OCI-LY1 (cell line): ENCODE results near the gene LSM14A.

Source experiments
- H2AFZ ChIP-seq: fragments of 200-600 bp; sonication (generic), shearing (Covaris generic); 2 replicates; pipeline ENCODE4 v1.6.0; 2014; ENCODE audit warnings: antibody characterized with exemption, mild to moderate bottlenecking, low read length
- H3F3A ChIP-seq: fragments of 200-600 bp; sonication (generic), shearing (Covaris generic); 2 replicates; pipeline ENCODE4 v1.6.0; 2014; ENCODE audit warnings: mild to moderate bottlenecking, antibody characterized with exemption, low read length, moderate library complexity; ENCODE audit not compliant: insufficient read depth
- H3K27ac ChIP-seq: fragments of 200-600 bp; sonication (generic); 2 replicates; pipeline ENCODE4 v1.5.1; 2014; ENCODE audit warnings: low read length, mixed run types, mild to moderate bottlenecking, low read depth; ENCODE audit not compliant: poor library complexity, severe bottlenecking
- H3K27me3 ChIP-seq: fragments of 200-600 bp; sonication (generic); 2 replicates; pipeline ENCODE4 v1.6.0; 2014; ENCODE audit warnings: antibody characterized with exemption, mild to moderate bottlenecking, low read length, moderate library complexity; ENCODE audit not compliant: insufficient read depth
- H3K36me3 ChIP-seq: fragments of 200-600 bp; sonication (generic); 2 replicates; pipeline ENCODE4 v1.6.1; 2014; ENCODE audit warnings: mild to moderate bottlenecking, antibody characterized with exemption, low read length, moderate library complexity, mixed read lengths; ENCODE audit not compliant: insufficient read depth
- H3K4me1 ChIP-seq: fragments of 200-600 bp; sonication (generic); 2 replicates; pipeline ENCODE4 v1.5.1; 2014; ENCODE audit warnings: mild to moderate bottlenecking, low read length, moderate library complexity; ENCODE audit not compliant: insufficient read depth, severe bottlenecking
- H3K4me2 ChIP-seq: fragments of 200-600 bp; sonication (generic), shearing (Covaris generic); 2 replicates; pipeline ENCODE4 v1.6.1; 2014; ENCODE audit warnings: low read length
- H3K4me3 ChIP-seq: fragments of 200-600 bp; sonication (generic); 2 replicates; pipeline ENCODE4 v1.5.1; 2014; ENCODE audit warnings: low read length, low read depth, mild to moderate bottlenecking, mixed read lengths; ENCODE audit not compliant: poor library complexity, severe bottlenecking
- H3K79me2 ChIP-seq: fragments of 200-600 bp; shearing (Covaris generic); 2 replicates; pipeline ENCODE4 v1.6.1; 2016; ENCODE audit warnings: mixed run types, low read length, mixed read lengths; ENCODE audit not compliant: insufficient read depth
- H3K9ac ChIP-seq: fragments of 200-600 bp; sonication (generic), shearing (Covaris generic); 2 replicates; pipeline ENCODE4 v1.6.1; 2014; ENCODE audit warnings: mild to moderate bottlenecking, low read length, mixed read lengths
- H3K9me2 ChIP-seq: fragments of 200-600 bp; sonication (generic), shearing (Covaris generic); 2 replicates; pipeline ENCODE4 v1.6.1; 2014; ENCODE audit warnings: low read depth, mild to moderate bottlenecking, low read length, mixed read lengths
- H3K9me3 ChIP-seq: fragments of 200-600 bp; shearing (Covaris generic); 2 replicates; pipeline ENCODE4 v1.6.1; 2014; ENCODE audit warnings: low read length, mixed read lengths
- H4K20me1 ChIP-seq: fragments of 200-600 bp; sonication (generic), shearing (Covaris generic); 2 replicates; pipeline ENCODE4 v1.6.0; 2016; ENCODE audit warnings: mild to moderate bottlenecking, low read length; ENCODE audit not compliant: insufficient read depth
- CTCF ChIP-seq: fragments of 200-600 bp; sonication (generic), shearing (Covaris generic); IDR thresholded peaks from 2 replicates; pipeline ENCODE4 v1.5.1; 2017; ENCODE audit warnings: mild to moderate bottlenecking, antibody characterized with exemption, low read length, moderate library complexity, mixed read lengths
- EZH2 ChIP-seq: fragments of 200-600 bp; sonication (generic), shearing (Covaris generic); IDR thresholded peaks from 2 replicates; pipeline ENCODE4 v1.8.0; 2017; ENCODE audit warnings: borderline replicate concordance, mixed run types, mild to moderate bottlenecking, antibody characterized with exemption, low read length, moderate library complexity, mixed read lengths

Gene LSM14A

DNA sequence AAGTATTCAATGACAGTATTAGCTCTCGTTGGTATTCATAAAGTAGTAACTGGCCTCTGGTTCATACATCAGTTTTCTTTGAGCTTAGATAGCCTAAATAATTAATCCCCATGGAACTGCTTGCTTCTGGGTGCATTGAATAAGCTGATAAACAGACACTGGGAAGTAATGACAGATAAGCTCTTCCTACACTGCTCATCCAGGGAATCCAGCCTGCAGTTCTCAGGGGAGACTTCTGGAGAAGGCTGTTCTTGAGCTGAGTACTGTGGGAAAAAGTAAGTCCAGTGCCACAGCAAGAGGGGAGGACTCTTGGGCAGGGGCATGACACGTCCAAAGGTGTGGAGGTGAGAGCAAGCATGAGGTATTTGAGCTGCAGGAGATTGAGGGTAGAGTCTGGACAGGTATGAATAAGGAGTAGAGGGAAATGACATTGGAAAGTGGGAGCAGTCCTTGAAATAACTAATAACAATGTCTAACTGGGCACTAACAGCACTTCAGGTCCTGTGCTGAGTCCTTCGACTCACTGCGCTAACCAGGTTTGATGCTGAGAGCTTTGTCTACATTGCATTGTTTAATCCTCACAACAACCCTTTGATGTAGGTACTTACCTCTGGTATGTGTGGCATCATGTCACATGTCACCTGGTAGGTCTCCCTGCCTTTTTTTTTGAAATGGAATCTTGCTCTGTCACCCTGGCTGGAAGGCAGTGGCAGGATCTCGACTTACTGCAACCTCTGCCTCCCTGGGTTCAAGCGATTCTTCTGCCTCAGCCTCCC is 89.2 kb downstream of the LSM14A start:
- H3K9me3 ChIP-seq = no peaks in the 10 kb centered on the region
- no peaks in the 10 kb centered on the region for H4K20me1 ChIP-seq
- H3K9me2 ChIP-seq = no peaks in the 10 kb centered on the region
- no peaks in the 10 kb centered on the region for H3K79me2 ChIP-seq
- H3K4me1 ChIP-seq = no peaks in the 10 kb centered on the region
- no peaks in the 10 kb centered on the region for H3K27me3 ChIP-seq
- H3K4me3 ChIP-seq = no peak overlapping the region
- H3K4me2 ChIP-seq = no peak overlapping the region
- TF ChIP-seq CTCF = no peak
- no peak overlapping the region for H3K9ac ChIP-seq
- no peaks in the 10 kb centered on the region for H3K36me3 ChIP-seq
- no peak overlapping the region for H3K27ac ChIP-seq
- no peak overlapping the region for H2AFZ ChIP-seq
- H3F3A ChIP-seq = 0 out of 2 replicates have a peak, but pooled peaks cover 3% of the 10 kb centered on the region

- no peaks in the 10 kb centered on the region for H4K20me1 ChIP-seq
- H3K4me2 ChIP-seq = no peak overlapping the region
- no peaks in the 10 kb centered on the region for H3F3A ChIP-seq
- no peak for TF ChIP-seq CTCF
- TF ChIP-seq EZH2 = no peak
- no peaks in the 10 kb centered on the region for H3K36me3 ChIP-seq
- no peaks in the 10 kb centered on the region for H3K79me2 ChIP-seq
- no peaks in the 10 kb centered on the region for H3K9me3 ChIP-seq
- no peak overlapping the region for H3K4me3 ChIP-seq
- no peak overlapping the region for H2AFZ ChIP-seq
- H3K9ac ChIP-seq = no peak overlapping the region
- H3K9me2 ChIP-seq = no peaks in the 10 kb centered on the region
- H3K27me3 ChIP-seq = no peaks in the 10 kb centered on the region
- H3K4me1 ChIP-seq = peaks cover 11% of the 10 kb centered on the region
- H3K27ac ChIP-seq = no peak overlapping the region
These were observed 91.5 kb downstream of the LSM14A start for GRCh38 chr19:34263745-34264237.

GRCh38 chr19:34265221-34265650 is 92.9 kb downstream of the LSM14A start:
- Histone ChIP-seq H3K4me3 (no peak overlapping the region), H3K79me2 (no peaks in the 10 kb centered on the region), H3K4me2 (no peak overlapping the region), H3K27ac (no peak overlapping the region), H3F3A (no peaks in the 10 kb centered on the region), H3K9ac (no peak overlapping the region), H2AFZ (no peak overlapping the region), H3K9me3 (no peaks in the 10 kb centered on the region), H4K20me1 (no peaks in the 10 kb centered on the region), H3K27me3 (no peaks in the 10 kb centered on the region), H3K9me2 (no peaks in the 10 kb centered on the region), H3K4me1 (peaks cover 26% of the 10 kb centered on the region), H3K36me3 (no peaks in the 10 kb centered on the region)
- TF ChIP-seq CTCF (no peak), EZH2 (no peak)
